GM18502 (cell line): Measurements from ENCODE around the gene IGSF11.
"Not testable (repeated sequence)": the region's sequence is repeated elsewhere in the genome, so short reads cannot be mapped to it uniquely, and the experiment has no call there.

ENCODE experiments used
- ATAC-seq: cut with Tn5 transposase; IDR thresholded peaks from one replicate; pipeline ENCODE4 v1.9.1; 2021; ENCODE audit warnings: mild to moderate bottlenecking; ENCODE audit not compliant: unreplicated experiment, poor library complexity

IGSF11 gene

GRCh38 chr3:118991775-118992174 is 42.9 kb downstream of the IGSF11 start:
- ATAC-seq = no peak

- ATAC-seq = no peak
Measured at GRCh38 chr3:118990823-118991560, 43.7 kb downstream of the IGSF11 start.

- no peak for ATAC-seq
Measured at GRCh38 chr3:118988198-118989130, 46.2 kb downstream of the IGSF11 start.

- no peak for ATAC-seq
Measured at GRCh38 chr3:118987477-118987876, 47.2 kb downstream of the IGSF11 start.

- ATAC-seq = no peak
Measured at GRCh38 chr3:118986734-118987133, 47.9 kb downstream of the IGSF11 start.

- ATAC-seq = no peak
Measured at GRCh38 chr3:118984699-118985098, 49.9 kb downstream of the IGSF11 start.

- ATAC-seq = no peak
Measured at GRCh38 chr3:118981494-118982134, 53.0 kb downstream of the IGSF11 start.

GRCh38 chr3:118980832-118981231 is 53.8 kb downstream of the IGSF11 start:
- no peak for ATAC-seq

- no peak for ATAC-seq
Measured at GRCh38 chr3:118978393-118978758, 56.3 kb downstream of the IGSF11 start.

- ATAC-seq = no peak
Measured at GRCh38 chr3:118977671-118978392, 56.8 kb downstream of the IGSF11 start.

GRCh38 chr3:118977118-118977517 is 57.5 kb downstream of the IGSF11 start:
- ATAC-seq = no peak

GRCh38 chr3:118975476-118975875 is 59.2 kb downstream of the IGSF11 start:
- ATAC-seq = not testable (repeated sequence)

GRCh38 chr3:118974356-118975097 is 60.1 kb downstream of the IGSF11 start:
- ATAC-seq = no peak

- no peak for ATAC-seq
Measured at GRCh38 chr3:118973050-118973449, 61.6 kb downstream of the IGSF11 start.

- no peak for ATAC-seq
Measured at GRCh38 chr3:118970819-118971218, 63.8 kb downstream of the IGSF11 start.

GRCh38 chr3:118968640-118969039 is 66.0 kb downstream of the IGSF11 start:
- ATAC-seq = no peak

GRCh38 chr3:118968111-118968510 is 66.5 kb downstream of the IGSF11 start:
- ATAC-seq = no peak

- no peak for ATAC-seq
Measured at GRCh38 chr3:118966700-118967099, 67.9 kb downstream of the IGSF11 start.

- ATAC-seq = no peak
Measured at GRCh38 chr3:118963711-118964110, 70.9 kb downstream of the IGSF11 start.
